Suprapubic skin (tissue), 3 donors: Measurements from ENCODE around the gene WWC2.

Experiments used
- EP300 ChIP-seq: sonication (generic); formaldehyde crosslinking; IDR thresholded peaks from one replicate; pipeline ENCODE4 v1.6.1; 2017; ENCODE audit warnings: antibody characterized with exemption
- POLR2A ChIP-seq, 2 donors: fragments of 450-650 bp; IDR thresholded peaks; one replicate each; pipeline ENCODE4 v1.6.1; 2017; ENCODE audit warnings: antibody characterized with exemption in 2 of 2, mild to moderate bottlenecking in 2 of 2, moderate library complexity in 2 of 2
- TF ChIP-seq, protein P1 (sequence below), 2 donors: fragments of 200-600 bp in 1 of 2; fragments of 450-650 bp in 1 of 2; sonication (generic) in 1 of 2; IDR thresholded peaks; one replicate each; pipeline ENCODE4 v1.5.1; 2016 to 2019; ENCODE audit warnings: antibody characterized with exemption in 2 of 2, mild to moderate bottlenecking in 1 of 2, moderate library complexity in 1 of 2

DNA sequence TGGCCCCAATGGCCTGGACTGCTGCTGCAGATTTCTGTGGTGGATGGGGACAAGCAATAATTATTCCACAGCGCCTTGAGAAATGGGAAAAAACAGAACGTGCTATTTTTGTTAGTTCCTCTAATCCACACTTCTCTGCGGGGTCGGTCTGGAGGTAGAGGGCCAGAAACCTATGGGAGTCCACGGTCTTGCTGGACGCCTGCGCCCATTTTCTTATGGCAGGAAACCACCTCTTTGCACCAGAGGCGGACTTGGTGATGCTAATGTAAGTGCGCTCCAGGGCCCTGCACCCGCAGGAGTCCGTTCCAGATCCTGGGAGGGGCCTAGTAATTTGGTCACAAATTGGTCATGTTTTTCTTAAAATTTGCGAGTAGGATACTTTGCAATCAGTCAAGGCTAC lies 249.1 kb downstream of the WWC2 start:
- TF ChIP-seq, protein P1, sequence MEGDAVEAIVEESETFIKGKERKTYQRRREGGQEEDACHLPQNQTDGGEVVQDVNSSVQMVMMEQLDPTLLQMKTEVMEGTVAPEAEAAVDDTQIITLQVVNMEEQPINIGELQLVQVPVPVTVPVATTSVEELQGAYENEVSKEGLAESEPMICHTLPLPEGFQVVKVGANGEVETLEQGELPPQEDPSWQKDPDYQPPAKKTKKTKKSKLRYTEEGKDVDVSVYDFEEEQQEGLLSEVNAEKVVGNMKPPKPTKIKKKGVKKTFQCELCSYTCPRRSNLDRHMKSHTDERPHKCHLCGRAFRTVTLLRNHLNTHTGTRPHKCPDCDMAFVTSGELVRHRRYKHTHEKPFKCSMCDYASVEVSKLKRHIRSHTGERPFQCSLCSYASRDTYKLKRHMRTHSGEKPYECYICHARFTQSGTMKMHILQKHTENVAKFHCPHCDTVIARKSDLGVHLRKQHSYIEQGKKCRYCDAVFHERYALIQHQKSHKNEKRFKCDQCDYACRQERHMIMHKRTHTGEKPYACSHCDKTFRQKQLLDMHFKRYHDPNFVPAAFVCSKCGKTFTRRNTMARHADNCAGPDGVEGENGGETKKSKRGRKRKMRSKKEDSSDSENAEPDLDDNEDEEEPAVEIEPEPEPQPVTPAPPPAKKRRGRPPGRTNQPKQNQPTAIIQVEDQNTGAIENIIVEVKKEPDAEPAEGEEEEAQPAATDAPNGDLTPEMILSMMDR (IDR thresholded peaks at IDR 0.05): no peak
- TF ChIP-seq POLR2A (IDR thresholded peaks at IDR 0.05) (no peak), EP300 (no peak)
